Activated CD4-positive, alpha-beta T cell treated with anti-CD3 and anti-CD28 coated beads, Interleukin-2, Interleukin-4, amounts not matched to agents 100 ng/mL and 50 ng/mL, durations not matched to agents 16 hours and 8 hours (primary cell): Measurements from ENCODE around the gene TCERG1L.
"Not testable (repeated sequence)": the region's sequence is repeated elsewhere in the genome, so short reads cannot be mapped to it uniquely, and the experiment has no call there.

ENCODE experiments used
- DNase-seq: peaks from one replicate; pipeline ENCODE4 v3.0.0-alpha.2; 2020; ENCODE audit warnings: low spot score

The TCERG1L gene

GRCh38 chr10:131311661-131312477 lies at the start of gene TCERG1L:
TCERG1L (minus strand) TSS chr10:131311721; CDS start chr10:131311635, 86 bp downstream.
- no peak for DNase-seq

GRCh38 chr10:131358741-131359442 lies 47.4 kb upstream of the TCERG1L start:
- DNase-seq, result no peak

GRCh38 chr10:131356442-131356841 lies 44.9 kb upstream of the TCERG1L start:
- DNase-seq, result no peak

- no peak for DNase-seq
These were observed 44.4 kb upstream of the TCERG1L start for GRCh38 chr10:131355881-131356280.

GRCh38 chr10:131355056-131355455 lies 43.5 kb upstream of the TCERG1L start:
- no peak for DNase-seq

GRCh38 chr10:131354380-131354779 lies 42.9 kb upstream of the TCERG1L start:
- no peak for DNase-seq

GRCh38 chr10:131352765-131353290 lies 41.3 kb upstream of the TCERG1L start:
- DNase-seq, result no peak

- no peak for DNase-seq
These were observed 39.1 kb upstream of the TCERG1L start for GRCh38 chr10:131350660-131351059.

- DNase-seq, result no peak
These were observed 38.7 kb upstream of the TCERG1L start for GRCh38 chr10:131350245-131350644.

GRCh38 chr10:131346456-131346855 lies 34.9 kb upstream of the TCERG1L start:
- no peak for DNase-seq

- DNase-seq, result no peak
These were observed 34.2 kb upstream of the TCERG1L start for GRCh38 chr10:131345691-131346090.

- no peak for DNase-seq
These were observed 33.2 kb upstream of the TCERG1L start for GRCh38 chr10:131344747-131345146.

GRCh38 chr10:131337741-131338140 lies 26.2 kb upstream of the TCERG1L start:
- no peak for DNase-seq

GRCh38 chr10:131332821-131333220 lies 21.3 kb upstream of the TCERG1L start:
- DNase-seq, result no peak

- no peak for DNase-seq
These were observed 12.4 kb upstream of the TCERG1L start for GRCh38 chr10:131323880-131324279.

- DNase-seq, result no peak
These were observed 11.5 kb upstream of the TCERG1L start for GRCh38 chr10:131323025-131323424.

- DNase-seq, result not testable (repeated sequence)
These were observed 11.1 kb upstream of the TCERG1L start for GRCh38 chr10:131322575-131322974.

- DNase-seq, result no peak
These were observed 9.5 kb upstream of the TCERG1L start for GRCh38 chr10:131320860-131321604.

- no peak for DNase-seq
These were observed 7.3 kb upstream of the TCERG1L start for GRCh38 chr10:131318814-131319213.

- DNase-seq, result no peak
These were observed 6.8 kb upstream of the TCERG1L start for GRCh38 chr10:131318291-131318690.

GRCh38 chr10:131316321-131317075 lies 5.0 kb upstream of the TCERG1L start:
- DNase-seq, result no peak

- no peak for DNase-seq
These were observed 3.8 kb upstream of the TCERG1L start for GRCh38 chr10:131315344-131315743.
